ENCODE data around the gene NLRX1. TPM values are rescaled to one million over a fixed set of nuclear protein-coding genes. Genes with fewer than 3 reads are reported as not detected.

Gene NLRX1
- total and polyA plus RNA-seq, 10 of the 15 experiments (the other 5 are each of a cell fraction or from before 2014, with no cell fraction given): 0.85 to 18.5 (median 10.0) TPM

DNA sequence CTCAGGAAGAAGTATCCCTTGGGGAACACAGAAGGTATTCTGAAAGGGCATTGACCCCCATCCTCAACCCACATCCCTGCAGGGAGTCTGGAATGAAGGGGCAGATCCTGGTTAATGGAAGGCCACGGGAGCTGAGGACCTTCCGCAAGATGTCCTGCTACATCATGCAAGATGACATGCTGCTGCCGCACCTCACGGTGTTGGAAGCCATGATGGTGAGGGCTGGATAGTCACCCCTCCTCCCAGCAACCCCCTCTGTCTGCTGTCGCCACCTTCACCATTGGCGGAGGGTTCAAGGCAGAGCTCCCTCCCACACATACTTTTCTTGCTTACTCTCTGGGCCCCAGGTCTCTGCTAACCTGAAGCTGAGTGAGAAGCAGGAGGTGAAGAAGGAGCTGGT lies 14.3 kb upstream of the NLRX1 start:
- H2AFZ ChIP-seq (ENCODE audit: control insufficient read depth, low read depth, low read length): no peak overlapping the region
- no peak for DNase-seq (ENCODE audit: low read depth, low spot score)
- POLR2A ChIA-PET: interaction anchor here (0.6 kb wide), 1 partner anchor 449 kb away, joined by 9 read pairs; no protein-coding TSS in a partner anchor
- 36% methylated on average over 6 of the region's 6 CpGs for WGBS (ENCODE audit: insufficient coverage, insufficient replicate concordance, low lambda C conversion rate, missing lambda C conversion rate)
- no peak overlapping the region for H3K9ac ChIP-seq (ENCODE audit: control insufficient read depth, insufficient read depth, low read length)
- H3K27me3 ChIP-seq (replicated peaks in 1 of 2; ENCODE audit: control insufficient read depth in 2 of 2, insufficient read depth in 2 of 2, low read length in 1 of 2): peaks cover 10% of the 10 kb centered on the region in 2 experiments; a peak in 3 of 4 replicates
- H3K4me1 ChIP-seq (ENCODE audit: control insufficient read depth, insufficient read depth, low read length): no peaks in the 10 kb centered on the region
- H4K20me1 ChIP-seq (ENCODE audit: control insufficient read depth, insufficient read depth): no peaks in the 10 kb centered on the region
- SMC1A ChIA-PET (ENCODE audit: uncharacterized antibody, unreplicated experiment): interaction anchor here (1.3 to 2.0 kb wide), 3 partner anchors 13 to 33 kb away, joined by 3 to 5 read pairs (median 3); partner anchors contain the start of gene HINFP
- H3K9me3 ChIP-seq (replicated peaks; ENCODE audit: control insufficient read depth, insufficient read depth, low read length): no peaks in the 10 kb centered on the region
- RAD21 ChIA-PET (ENCODE audit: unreplicated experiment): interaction anchor here (1.2 kb wide), 1 partner anchor 184 kb away, joined by 3 read pairs; no protein-coding TSS in a partner anchor
- H3K4me3 ChIP-seq: no peak overlapping the region
- no peak overlapping the region for H3K4me2 ChIP-seq (ENCODE audit: control insufficient read depth, insufficient read depth)
- intact Hi-C loops (cut with micrococcal nuclease; ENCODE audit: unreplicated experiment) (no loop called here), in situ Hi-C loops (cut with MboI) (no loop called here)
- CTCF ChIA-PET: interaction anchor here (0.7 to 2.5 kb wide), 2 partner anchors 10 to 15 kb away, joined by 3 to 5 read pairs; partner anchors contain the start of gene NLRX1
- TF ChIP-seq SMARCA5 (IDR thresholded peaks at IDR 0.05): no peak
- TF ChIP-seq EZH2 (IDR thresholded peaks at IDR 0.05; ENCODE audit: borderline replicate concordance, control insufficient read depth, low read depth, low read length): no peak
- TF ChIP-seq NFXL1 (IDR thresholded peaks at IDR 0.05; ENCODE audit: borderline replicate concordance): no peak
- TF ChIP-seq, protein P1, sequence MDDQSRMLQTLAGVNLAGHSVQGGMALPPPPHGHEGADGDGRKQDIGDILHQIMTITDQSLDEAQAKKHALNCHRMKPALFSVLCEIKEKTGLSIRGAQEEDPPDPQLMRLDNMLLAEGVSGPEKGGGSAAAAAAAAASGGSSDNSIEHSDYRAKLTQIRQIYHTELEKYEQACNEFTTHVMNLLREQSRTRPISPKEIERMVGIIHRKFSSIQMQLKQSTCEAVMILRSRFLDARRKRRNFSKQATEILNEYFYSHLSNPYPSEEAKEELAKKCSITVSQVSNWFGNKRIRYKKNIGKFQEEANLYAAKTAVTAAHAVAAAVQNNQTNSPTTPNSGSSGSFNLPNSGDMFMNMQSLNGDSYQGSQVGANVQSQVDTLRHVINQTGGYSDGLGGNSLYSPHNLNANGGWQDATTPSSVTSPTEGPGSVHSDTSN (IDR thresholded peaks at IDR 0.05; ENCODE audit: insufficient replicate concordance, low read depth, low read length): no peak
- no peak for TF ChIP-seq YY1 (IDR thresholded peaks at IDR 0.05; ENCODE audit: low read depth, low read length)
- TF ChIP-seq, protein P2, sequence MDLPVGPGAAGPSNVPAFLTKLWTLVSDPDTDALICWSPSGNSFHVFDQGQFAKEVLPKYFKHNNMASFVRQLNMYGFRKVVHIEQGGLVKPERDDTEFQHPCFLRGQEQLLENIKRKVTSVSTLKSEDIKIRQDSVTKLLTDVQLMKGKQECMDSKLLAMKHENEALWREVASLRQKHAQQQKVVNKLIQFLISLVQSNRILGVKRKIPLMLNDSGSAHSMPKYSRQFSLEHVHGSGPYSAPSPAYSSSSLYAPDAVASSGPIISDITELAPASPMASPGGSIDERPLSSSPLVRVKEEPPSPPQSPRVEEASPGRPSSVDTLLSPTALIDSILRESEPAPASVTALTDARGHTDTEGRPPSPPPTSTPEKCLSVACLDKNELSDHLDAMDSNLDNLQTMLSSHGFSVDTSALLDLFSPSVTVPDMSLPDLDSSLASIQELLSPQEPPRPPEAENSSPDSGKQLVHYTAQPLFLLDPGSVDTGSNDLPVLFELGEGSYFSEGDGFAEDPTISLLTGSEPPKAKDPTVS (IDR thresholded peaks at IDR 0.05; ENCODE audit: low read depth, low read length): no peak
- no peak for TF ChIP-seq CREB1 (IDR thresholded peaks at IDR 0.05; ENCODE audit: low read depth)
- BruUV-seq (replicated peaks): no TSS peak
- no peak for FAIRE-seq
- no peak for ATAC-seq
- H3K36me3 ChIP-seq (ENCODE audit: control insufficient read depth in 2 of 2, insufficient read depth in 2 of 2, low read length in 1 of 2): no peaks in the 10 kb centered on the region
- H3K27ac ChIP-seq (ENCODE audit: control insufficient read depth, insufficient read depth): no peak overlapping the region
- H3K79me2 ChIP-seq (ENCODE audit: control insufficient read depth, insufficient read depth, low read length): no peaks in the 10 kb centered on the region

Data from GM12878 (cell line).